Suppressor macrophage (primary cell): Measurements from ENCODE around the gene SPTB.
A peak's percentile ranks its signal among the peaks of the same experiment; 100 is the strongest.

Source experiments
- DNase-seq, 4 experiments: peaks; one replicate each; pipeline ENCODE4 v3.0.0-alpha.2; 2020 to 2022

The SPTB gene

DNA sequence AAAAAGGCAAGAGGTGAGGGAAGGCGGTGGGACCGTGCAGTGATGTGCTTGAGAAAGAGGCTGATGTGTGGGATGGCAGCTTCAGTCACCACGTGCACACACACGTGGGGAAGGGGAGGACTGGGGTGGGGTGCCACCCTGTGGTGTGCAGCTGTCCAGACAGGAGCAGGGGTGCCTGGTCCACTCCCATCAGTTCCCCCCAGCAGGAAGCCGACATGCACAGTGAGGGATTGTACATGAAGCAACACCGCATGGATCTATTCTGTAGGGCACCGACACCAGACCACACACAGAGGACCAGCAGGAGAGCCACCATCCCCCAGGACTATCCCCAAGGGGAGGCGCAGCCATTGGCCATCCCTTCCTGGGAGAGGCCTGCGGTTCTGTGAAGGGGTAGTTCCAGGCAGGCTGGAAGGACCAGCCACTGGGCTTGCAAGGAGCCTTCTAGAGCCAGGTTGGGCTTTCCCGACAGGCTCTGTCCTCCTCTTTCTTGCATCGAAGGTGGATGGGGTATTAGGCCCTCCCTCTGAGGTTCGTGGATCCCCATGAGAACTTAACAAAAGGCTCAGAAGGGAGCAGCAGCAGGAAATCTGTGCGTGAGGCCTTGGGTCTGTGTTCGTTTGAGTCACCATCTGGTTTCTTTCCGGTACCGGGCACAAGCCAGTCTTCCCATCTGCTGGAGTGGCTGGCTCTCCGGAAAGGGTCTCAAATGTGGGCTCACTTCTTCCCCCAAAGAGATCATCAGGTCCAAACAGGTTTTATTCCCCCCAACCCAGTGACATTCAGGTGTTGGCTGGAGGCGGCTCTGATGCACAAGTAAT lies 115.7 kb downstream of the SPTB start:
- peak; percentile 26 to 43 (median 30) for DNase-seq

DNA sequence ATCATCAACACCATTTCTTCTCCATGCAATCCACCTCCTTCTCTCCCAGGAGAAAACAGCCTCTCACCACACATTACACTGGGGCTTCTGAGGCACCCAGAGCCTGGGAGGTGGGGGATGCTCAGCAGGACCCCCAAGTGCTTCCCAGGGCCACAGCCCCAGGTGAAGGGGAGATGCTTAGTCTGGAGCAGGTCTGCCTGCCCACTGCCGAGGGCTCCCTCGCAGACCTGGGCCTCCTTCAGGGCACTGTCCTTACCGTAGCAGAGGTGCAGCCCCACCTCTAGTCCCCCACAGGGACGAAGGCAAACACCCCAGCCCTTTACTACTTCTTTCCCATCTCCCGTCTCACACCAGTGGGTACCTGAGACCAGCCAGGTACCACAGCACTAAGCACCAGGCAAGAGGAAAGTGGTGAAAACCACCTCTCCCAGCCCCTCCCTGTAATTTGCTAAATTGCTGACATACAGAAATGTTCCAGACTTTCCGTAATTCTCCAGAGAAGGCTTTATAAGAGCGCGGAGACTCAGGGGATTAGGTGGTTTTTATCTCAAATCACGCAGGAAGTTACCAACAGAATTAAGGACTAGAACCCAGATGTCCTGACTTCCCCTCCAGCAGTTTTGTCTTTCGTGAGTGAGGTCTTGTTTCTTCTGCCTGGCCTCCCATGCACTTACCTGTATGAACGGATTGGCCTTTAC lies 116.5 kb downstream of the SPTB start:
- DNase-seq, result no peak

DNA sequence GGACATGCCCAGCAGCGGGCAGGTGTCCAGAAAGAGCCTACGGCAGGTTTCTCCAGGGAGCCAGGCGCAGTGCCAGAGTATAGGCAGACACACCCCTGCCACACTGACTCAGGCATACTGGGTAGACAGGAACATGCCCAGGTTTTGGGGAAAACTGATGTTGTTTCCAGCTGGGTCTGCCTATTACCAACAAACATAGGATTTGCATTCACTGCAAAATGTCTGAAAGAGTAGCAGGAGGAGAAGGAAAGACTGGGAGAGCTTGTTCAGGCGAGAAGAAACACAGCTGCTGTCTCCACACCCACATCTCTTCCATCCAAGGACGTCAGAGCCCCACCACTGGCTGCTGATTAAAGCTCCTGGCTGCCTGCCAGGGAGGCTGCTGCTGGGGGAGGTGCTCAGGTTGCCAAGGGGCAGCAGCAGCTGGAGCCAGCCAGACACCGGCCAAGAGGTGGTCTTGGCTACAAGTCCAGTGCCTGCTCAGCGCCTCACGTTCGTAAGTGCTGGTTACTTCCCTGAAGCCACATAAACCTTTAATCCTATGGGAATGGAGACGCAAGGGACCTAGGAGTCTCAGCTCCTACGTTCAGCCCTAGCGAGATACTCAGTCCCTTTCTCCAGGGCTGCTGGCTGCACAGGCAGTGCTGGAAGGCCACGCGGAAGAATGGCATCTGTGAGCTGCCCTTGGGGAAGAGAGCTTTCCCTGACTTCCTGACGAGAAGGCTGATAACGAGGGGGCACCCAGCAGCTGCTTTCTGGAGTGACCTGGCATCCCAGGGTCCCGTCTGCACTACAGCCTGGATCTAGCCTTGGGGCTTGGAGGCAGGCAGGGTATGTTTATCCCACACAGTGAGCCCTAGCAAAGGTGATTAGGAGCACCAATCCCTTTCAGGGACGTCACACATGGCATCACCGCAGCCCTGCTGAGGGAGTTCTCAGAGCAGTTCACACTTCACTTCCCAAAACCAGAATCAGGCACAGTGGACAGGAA lies 117.4 kb downstream of the SPTB start:
- peak; percentile 26 to 60 (median 44) for DNase-seq

DNA sequence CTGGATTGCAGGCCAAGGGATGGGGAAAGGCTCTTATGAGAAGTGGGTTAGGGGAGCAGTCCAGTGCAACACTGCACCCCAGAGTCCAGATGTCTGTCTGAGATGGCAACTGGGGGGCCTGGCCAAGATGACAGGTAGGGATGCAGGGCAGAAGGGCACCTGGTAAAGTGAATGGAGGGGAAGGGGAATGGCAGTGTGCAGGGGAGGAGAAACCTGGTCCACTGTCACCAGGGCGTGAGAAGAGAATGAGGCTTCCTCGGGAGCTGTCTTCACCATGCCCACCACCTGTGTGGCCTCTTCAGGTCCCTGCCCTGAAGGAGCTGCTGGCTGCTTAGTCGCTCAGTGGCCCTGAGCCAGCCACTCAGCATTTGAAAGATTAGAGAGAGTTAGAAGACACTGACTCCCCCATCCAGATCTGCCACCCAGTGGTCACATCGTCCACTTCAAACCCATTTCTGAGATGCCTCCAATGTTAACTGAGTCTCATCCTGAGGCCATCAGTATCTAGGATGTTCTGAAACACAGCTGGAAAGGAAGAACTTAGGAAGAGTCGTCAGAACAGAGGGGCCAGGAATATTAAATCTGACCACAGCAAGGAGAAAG lies 118.2 kb downstream of the SPTB start:
- no peak for DNase-seq

DNA sequence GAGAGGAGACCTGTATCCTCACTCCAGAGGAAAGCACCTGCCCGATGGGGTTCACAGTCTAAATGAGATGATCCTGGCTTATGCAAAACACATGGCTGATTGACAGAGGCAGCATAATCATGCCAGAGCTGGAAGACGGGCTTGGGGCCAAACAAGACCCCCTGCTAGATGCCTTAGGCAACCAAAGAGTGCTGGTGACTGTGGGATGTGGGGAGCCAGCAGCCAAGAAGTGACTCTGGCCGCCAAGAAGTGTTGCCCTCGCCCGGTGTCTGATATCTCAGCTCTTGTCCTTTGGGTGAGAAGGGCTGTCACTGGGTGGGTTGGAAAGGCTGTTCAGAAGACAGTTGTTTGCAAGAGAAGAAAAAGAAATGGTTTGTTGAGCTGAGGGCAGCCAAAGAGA lies 118.8 kb downstream of the SPTB start:
- DNase-seq, result no peak

DNA sequence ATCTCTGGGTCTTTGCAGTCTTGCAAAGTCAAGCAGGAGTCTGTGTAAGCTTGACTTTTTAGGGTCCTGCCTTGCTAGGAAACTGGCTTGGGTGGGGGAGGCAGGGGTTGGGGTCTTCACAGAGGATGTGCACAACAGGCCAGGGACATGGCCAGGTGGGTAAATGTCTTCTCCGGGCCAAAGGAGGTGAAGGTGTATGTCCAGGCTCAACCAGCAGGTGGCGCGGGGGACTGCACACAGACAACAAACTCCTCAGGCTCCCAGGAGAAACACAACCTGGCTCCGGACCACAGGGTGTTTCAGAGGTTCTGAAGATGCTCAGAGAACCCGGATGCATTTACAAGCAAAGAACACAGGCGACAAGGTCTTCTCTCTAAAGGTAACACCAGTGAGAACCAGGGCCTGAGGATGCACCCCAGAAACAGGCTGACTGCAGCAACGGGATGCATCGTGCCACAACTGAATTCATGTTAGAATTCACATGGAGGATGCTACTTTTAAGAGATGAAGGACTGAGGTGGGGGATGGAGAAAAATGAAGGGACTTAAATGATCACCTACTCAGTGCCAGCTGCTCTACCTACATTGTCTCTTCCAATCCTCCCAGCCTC lies 119.5 kb downstream of the SPTB start:
- peak; percentile 45 to 78 (median 58) for DNase-seq

DNA sequence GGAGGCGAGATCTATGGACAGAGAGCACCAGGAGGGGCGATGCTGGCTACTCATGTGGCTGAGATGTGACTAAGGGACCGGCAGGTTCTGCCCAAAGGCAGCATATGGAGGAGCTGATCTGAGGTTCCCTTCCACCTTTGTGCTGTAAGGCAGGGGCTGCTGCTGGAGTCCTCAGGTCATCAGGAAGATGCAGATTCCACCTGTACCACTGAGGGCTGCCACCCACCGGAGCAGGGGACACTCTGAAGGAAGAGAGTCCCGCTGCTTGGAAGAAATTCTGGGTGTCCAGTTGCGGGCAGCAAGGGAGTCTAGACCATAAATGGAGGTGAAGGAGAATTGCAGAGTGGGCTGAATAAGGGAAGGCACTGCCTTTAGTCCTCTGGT lies 120.2 kb downstream of the SPTB start:
- DNase-seq, result no peak

DNA sequence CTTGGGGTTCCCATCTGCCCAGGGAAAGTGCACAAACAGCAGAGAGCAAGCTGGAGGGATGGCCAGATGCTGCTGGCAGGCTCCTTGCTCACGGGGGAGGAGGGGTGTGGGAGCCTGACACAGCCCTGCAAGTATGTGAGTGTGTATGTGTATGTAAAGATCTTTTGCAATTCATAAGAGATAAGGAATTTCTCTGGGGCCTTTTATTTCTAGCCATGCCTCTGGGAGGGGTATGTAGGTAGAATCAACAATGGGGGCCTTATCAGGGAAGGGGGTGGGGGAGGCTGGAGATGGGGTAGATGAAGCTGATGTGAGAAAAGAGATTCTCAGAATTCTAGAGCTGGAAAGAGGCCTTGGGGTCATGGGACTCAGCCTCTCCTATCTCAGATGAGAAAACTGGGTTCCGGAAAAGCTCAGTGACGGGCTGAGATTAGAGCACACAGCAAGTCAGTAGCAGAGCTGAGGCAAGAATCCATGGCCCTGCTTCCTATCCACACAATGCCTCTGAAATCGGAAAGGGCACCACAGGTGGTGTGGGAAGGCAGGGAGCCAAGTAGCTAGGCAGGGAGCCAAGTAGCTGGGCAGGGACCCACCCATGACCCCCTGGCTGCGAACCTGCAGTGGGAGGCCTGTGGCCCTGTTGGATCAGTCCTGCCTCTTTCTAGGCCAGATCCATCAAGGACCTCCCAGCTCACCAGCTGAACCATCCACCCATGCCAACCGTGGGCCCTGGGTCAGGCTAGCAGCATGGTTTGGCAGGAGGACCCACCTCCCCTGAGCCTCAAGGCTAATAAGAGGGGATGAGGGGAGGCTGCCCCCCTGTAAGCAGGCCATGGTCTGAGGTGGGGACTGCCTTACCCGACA lies 120.8 kb downstream of the SPTB start:
- DNase-seq, result no peak

DNA sequence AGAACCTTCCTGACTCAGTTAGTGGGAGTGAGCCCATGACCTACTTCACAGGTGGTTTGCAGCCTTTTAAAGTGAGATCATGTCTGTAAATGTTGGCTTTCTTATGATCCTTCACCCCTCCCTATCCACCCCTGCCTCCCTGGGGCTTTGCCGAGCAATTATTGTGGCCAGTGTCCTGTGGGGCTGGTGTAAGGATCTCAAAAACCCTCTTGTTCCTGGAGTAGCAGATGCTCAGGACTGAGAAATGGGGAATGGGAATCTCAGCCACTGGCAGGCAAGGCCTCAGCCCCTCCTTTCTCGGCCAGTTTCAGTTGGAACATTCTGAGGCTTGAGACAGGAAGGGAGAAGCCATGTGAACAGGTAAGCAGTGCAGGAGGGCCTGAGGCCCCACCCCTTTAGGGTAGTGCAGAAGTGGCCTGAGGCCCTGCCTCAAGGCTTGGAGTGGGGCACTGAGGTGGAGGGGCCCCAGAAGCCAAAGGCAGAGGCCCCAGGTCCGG lies 121.6 kb downstream of the SPTB start:
- no peak for DNase-seq

DNA sequence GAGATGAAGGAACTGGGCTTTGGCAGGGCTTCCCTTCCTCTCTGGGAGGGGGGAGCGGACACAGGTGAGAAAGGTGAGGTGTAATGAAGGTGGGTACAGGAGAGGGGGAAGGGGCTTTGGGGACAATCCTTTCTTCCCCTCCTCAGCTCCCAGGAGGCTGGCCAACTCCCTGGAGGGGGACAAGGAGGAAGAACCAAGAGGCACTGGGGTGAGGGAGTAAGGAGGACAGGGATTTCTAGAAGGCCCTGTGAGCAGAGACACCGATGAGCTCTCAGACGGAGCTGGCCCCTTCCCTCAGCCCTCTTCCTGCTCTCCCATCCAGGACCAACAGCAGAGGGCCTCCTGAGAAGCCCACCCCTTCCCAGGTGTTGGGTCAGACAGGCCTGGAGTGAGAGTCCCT lies 122.1 kb downstream of the SPTB start:
- no peak for DNase-seq

DNA sequence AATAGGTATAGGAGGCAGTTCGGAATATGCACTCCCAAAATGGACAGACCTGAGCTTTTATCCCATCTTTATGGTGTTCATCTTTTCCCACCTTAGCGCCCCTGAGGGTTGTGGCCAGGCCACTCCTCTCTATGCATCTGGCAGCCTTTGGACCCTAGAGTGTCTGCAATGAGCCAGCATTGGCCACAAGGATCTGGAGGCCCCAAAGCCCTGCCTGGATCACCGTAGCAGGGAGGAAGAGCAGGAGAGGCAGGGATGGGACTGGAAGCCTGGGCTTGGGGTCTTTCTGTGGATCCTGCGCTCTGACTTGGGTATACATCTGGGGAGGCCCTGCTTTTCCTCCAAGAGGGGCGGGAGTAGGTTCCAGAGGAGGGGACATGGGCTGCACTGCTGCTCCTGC lies 123.0 kb downstream of the SPTB start:
- no peak for DNase-seq

DNA sequence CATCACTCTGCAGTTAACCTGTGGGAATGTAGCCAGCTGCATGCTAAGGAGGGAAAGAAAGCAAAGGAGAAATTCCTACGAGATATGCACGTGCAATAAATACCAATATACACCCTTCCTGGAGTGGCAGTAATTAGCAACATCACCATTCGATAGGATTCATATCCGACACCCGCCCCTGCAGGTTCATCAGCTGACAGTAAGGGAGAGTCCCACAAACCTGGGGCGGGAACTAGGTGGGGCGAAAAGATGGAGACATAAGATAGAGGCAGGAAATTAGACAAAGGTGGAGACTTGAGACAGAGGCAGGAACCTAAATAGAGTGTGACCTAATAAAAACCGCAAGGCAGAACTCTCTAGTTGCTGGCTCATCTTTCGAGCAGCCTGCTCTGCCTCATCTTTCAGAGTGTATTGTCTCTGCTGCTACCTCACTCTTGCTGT lies 123.9 kb downstream of the SPTB start:
- no peak for DNase-seq

DNA sequence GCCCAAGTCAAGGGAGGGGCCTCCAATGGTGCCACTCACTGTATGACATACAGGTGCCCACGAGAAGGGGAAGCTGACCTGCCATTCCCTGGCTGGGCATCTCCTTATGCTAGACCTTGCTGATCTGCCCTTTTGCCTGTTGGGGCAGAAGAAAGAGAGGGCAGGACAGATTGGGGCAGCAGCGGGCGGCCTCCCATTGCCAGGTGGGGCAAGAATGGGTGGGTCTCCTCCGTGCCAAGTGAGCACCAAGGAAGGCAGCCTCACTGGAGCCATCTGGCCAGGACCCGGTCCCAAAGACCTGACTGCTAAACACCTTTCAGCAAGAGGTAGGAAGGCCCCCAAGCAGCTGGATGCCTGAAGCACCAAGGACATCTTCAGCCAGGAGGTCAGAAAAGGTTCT lies 125.0 kb downstream of the SPTB start:
- no peak for DNase-seq

DNA sequence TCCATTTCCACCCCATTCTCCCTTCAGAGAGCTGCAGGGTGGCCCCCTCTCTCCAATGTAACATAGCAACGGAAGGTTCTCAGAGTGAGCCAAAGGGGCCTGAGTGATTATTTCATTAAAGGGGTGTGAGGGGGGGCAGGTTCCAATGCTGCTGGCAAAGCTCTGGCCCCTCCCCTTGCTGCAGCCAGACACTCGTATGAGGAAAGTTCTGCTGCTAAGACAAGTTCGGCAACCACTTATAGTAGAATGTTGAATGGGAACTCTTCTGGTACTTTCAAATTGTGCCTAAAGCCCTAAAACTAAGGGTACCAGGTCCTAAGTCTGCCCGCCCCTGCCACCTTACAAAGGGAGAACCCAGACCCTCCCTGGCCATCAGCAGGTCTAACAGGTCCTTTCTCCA lies 125.7 kb downstream of the SPTB start:
- no peak for DNase-seq

DNA sequence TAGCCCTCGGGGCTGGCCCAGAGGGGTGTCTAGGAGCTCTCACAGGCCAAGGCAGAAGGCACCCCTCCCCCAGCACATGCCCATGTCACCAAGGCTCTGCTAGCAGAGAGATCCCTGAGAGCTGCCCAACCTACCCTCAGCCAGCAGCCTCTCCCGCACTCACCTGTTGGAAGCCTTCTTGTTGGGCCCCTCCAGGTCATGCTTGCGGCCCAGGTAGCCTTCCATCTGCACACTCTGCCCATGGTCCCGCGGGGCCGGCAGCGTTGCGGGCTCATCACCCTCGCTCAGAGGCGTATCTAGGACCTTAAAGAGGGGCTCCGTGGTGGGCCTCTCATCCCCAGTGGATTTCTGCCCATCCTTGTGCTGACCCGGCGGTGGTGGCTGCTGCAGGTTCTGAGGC lies 126.3 kb downstream of the SPTB start:
- DNase-seq, result no peak

DNA sequence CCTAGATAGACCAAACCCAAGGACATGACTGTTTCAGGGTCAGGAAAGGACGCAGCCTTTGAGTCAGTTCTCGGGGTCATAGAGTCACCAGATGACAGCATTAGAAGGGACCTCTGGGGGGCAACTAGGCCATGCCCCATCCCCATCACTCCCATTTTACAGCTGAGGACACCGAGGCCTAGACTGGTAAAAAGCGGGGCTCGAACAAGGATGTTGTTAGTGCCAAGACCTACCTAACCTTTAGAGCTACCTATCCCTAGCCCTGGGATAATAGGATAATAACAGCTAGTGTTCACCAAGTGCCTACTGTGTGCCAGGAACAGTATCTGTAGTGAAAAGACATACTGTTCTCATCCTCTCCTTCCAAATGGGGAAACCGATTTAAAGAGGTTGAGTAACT lies 126.8 kb downstream of the SPTB start:
- no peak for DNase-seq

DNA sequence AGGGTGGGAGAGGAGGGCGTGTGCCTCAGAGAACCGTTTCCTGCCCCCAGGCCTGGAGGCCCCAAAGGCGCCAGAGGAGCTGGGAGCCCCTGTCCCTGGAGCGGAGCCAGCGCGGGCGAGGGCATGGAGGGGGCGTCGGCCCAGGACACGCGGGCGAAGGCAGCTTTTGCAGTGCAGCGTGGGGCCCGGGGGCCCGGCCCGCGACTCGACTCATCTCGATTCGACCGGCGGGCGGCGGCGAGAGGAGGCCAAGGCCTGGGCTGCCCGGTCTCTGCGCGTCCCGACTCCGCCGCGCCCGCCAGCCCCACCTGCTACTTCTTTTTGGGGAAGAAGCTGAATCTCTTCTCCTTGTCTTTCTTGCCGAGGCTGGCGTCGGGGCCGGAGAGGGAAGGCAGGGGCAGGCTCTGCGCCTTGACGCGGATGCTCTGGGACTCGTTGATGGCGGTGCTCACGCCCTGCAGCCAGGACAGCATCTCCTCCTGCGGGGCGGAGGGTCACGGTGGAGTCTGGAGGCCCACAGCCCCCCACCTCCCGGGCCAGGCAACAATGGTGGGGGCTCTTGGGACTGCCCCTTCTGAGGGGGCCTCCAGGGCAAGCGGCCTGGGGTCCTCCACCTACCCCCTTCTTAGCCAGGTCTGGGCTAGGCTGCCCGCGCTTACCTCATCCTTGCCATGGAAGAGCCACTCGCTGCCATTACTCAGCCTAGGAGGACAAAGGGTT lies 130.6 kb downstream of the SPTB start:
- DNase-seq, result no peak

DNA sequence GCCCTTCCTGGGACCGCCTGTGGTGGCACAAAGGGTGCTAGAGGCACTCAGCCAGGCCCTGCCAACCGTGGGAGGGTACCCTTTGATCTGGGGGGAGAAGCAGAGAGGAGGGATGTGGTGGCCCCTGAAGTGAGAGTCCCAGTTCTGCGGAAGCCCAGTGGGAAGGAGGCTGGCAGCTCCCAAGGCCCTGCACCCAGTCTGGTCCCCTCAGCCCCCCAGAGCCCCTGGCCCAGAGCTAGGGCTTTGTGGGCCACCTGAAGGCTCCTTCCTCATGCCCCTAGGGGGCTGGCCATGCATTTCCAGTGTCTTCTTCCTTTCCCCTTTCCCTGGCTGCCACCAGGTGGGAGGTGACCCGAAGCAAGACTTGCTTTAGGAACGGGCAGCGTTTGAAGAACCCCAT lies 131.2 kb downstream of the SPTB start:
- DNase-seq, result no peak

DNA sequence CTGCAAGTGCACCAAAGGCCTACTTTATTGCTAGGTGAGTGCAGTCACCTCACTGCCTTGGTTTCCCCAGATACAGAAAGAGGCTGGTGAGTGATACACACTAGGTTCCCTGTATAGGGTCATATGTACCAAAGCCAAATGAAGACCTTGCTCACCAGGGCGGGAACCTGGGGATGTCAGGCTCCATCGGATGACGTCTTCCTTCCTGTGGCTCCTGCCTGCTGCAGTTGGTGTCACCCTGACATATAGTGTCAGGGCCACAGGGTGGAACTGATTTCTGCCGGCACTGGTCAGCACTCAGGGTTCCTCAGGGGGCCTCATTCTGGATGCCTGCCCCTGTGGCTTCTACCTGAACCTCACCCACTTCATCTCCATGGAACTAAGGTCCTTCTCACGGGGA lies 132.4 kb downstream of the SPTB start:
- no peak for DNase-seq
